NCI-H2196 (cell line): Measurements from ENCODE around the gene NT5DC1.

Experiments
- DNase-seq: peaks from one replicate; lab custom pipeline; 2025; ENCODE audit not compliant: unreplicated experiment; lab: John Stamatoyannopoulos, UW

Gene NT5DC1

DNA sequence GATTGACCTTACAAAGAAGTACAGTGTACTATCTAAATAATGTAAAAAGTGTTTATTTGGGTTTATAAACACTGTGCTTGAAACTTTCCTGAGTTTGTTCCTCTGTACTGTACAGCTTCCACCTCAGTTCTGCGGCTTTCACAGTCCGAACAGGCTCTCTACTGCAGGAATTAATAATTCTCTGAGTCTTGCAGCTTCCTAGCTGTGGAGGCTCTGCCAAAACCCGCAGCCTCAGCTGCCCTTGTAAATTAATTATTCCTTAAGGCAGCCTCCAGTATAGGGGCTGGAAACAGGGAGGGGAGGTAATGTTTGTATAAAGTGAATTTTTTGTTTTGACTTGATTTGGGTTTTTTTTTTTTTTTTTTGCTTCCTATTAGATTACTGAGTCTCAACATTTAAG, 134.0 kb downstream of the NT5DC1 start:
- DNase-seq: no peak

DNA sequence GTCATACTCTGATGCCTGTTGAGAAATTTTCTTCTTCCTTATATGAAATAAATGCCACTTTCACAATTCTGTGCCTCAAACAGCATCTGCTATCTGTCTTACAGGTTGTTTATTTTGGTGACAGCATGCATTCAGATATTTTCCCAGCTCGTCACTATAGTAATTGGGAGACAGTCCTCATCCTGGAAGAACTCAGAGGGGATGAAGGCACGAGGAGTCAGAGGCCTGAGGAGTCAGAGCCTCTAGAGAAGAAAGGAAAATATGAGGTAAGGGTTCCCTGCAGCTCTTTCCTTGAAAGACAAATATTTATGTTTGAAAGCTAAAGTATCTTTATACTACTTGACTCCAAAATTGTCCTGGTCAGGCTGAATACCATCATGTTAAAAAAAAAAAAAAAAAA, 137.4 kb downstream of the NT5DC1 start:
- no peak for DNase-seq

- no peak for DNase-seq
Observed at GRCh38 chr6:116239256-116239655, 138.6 kb downstream of the NT5DC1 start.

DNA sequence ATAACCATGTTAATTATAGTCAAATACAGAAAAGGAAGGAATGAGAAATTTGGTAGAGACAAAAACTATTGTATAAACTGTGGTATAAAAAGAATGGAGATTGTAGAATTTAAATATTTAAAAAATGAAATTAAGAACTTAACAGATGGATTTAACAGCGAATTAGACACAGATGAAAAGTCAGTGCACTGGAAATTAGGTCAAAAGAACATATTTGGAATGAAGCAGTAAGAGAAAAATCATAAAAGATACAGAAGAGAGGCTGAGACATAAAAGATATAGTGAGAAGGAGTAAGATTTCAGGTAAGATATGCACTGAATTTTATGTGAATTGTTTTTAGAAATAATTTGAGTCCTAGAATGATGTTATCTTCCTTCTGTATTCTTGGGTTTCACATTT, 139.2 kb downstream of the NT5DC1 start:
- no peak for DNase-seq

DNA sequence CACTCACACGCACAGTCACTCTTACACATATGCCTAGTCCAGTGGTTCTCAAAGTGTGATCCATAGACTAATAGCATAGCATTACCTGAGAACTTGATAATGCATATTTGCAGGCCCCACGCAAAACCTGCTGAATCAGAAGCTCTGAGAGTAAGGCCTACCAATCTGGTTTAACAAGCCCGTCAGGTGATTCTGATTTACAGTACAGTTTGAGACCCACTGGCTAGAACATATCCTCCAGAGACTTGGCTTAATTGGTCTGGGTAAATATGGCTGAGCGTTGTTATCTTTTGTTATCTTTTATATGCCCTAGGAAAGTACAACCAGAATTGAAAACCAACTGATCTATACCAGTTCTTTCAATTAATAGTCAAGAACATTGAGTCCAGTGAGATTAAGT, 143.6 kb downstream of the NT5DC1 start:
- no peak for DNase-seq

DNA sequence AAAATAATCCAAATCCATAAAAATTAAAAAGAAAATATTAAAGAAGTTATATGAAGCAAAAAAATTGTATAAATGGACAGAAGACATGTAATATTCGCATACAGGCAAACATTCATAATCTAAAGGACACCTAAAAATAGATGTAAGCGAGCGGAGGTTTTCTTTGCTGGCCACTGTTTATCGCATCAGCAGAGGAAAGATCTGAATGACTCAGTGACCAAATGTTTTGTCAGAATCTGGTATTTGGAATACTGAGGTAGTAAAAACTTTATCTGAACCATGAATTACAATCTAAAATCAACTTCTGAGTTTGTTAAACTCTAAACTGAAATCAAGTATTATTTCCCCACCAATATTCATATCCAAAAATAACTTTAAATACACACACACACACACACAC, 145.4 kb downstream of the NT5DC1 start:
- DNase-seq: no peak

DNA sequence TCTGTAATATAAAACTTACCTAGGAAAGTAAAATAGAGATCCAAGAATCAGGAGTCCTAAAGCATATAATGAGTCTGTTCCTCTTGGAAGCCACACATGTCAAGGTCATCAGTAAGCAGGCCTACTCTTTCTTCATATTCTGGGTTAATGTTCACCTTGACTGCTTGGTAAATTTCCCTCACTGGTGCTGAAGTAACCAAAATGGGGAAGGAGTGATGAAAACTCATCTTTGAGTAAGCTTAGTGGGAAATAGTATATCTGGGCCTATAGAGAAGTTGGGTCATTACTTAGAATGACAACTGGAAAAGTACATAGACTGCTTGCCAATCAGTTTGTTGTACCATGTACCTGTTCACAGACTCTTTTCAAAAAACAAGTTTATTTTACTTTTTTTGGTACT, 146.6 kb downstream of the NT5DC1 start:
- DNase-seq: no peak

- no peak for DNase-seq
Observed at GRCh38 chr6:116248577-116248976, 147.9 kb downstream of the NT5DC1 start.

DNA sequence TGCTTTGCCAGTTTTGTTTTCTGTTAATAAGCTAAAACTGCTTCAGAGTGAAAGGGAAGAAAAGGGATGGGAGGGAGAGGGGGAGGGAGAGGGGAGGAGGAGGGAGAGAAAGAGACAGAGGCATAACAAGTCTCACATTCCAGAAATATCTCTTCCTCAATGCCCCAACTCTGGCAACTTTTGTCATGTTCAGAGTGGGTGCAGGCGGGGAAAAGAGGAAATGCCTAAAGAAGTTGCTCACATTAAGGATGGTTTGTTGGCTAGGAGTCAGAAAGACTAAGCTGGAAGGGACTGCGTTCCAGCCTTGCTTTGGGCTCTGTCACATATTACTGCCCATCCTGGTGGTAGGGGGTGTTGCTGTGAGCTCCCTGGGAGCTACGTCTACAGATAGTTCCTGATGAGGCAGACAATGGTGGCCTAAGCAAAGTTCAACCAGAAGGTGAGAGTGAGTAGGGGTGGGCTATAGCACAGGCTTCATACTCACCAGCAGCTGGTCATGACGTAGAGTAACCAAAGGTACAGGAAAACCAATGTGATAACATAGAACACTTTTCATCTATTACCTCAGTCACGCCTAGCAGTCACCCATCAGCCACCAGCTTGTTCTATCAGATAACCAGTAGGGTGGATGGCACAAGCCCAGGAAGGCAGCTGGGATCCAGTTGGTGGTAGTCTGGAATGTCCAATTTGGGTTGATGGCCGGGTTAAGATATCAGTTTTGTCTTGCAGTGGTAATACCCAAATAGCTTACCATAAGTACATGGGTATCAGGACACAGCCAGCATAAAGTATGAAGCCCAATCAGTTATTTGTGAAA, 151.1 kb downstream of the NT5DC1 start:
- DNase-seq: no peak

DNA sequence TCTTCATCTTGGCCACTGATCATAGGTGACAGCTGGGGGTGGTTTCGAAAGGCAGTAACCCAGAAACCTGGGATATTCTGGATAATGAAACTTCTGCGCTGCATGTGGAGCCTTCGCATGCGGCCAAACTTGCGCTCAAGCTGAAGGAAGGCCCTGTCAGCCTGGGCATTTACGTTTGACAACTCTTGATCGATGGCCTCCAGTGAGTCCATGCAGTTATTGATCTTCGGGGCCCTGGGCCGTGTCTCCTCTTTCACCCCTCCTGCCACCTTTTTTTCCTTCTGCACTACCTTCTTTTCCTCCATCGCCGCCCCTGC, 152.5 kb downstream of the NT5DC1 start:
- DNase-seq: no peak

DNA sequence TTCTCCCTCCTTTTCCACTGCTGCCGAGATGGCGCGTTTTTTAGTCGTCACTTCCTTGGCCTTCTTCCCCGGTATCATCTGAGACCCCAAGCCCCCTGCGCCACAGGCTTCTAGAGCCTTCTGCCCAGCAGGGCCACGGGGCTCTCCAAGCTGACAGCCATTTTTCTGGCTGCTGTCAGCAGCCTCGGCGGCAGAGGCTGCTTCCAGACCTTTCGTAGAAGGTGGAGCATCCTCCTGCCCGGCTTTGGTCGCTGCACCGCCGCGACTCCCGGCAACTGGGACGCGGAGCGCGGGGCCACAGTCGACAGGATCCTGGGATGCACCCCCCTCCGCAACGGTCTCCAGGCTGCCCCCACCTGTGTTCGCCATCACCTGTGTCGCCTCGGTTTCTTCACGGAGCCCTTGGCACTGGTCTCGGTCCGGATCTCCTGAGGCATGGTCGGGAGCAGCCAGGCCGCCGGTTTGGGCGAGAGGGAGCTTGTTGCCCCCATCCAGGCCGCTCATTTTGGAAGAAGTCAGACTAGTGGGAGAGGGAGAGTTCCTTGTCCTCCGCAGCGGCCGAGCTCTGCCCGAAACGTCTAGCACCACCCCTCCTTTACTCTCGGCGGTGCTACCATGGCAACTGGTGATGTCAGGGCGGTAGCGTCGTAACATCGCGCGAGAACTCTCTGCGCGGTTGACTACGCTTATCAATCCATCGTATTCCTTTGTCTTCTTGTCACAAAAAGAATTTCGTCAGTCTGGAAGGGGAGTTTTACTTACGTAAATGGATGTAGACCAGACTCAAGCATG, 153.0 kb downstream of the NT5DC1 start, which contains the start of gene TSPYL4:
Gene TSPYL4 (minus strand): TSS at position 571 of the 792 bp plus-strand sequence. CDS start 67 bp downstream, at position 504.
- DNase-seq: peak; percentile 96

GRCh38 chr6:116254297-116255056, 153.8 kb downstream of the NT5DC1 start:
- no peak for DNase-seq

GRCh38 chr6:116255246-116255800, 154.7 kb downstream of the NT5DC1 start:
- DNase-seq: no peak

DNA sequence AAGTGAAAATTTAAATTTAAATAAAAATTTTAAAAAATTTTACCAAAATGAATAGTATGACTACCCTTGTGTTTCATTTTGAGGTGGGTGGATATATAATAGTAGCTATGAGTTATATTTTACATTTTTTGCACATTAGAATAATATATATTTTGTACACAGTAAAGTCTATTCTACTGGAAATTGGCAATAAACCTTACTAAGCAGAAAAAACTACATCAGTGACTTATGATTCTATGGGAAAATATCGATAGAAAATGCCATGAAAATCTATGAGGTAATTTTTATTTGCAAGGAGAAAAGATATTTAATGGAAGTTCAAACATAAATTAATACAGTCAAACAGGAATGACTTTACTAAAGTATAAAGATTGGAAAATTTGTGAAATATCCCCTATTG, 156.0 kb downstream of the NT5DC1 start:
- no peak for DNase-seq

GRCh38 chr6:116258520-116258919, 157.9 kb downstream of the NT5DC1 start:
- DNase-seq: no peak

DNA sequence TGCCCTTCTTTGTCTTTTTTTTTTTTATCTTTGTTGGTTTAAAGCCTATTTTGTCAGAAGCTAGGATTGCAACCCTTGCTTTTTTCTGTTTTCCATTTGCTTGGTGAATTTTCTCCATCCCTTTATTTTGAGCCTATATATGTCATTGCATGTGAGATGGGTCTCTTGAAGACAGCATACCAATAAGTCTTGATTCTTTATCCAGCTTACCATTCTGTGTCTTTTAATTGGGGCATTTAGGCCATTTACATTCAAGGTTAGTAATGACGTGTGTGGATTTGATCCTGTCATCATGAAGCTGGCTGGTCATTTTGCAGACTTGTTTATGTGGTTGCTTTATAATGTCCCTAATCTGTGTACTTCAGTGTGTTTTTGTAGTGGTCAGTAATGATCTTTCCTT, 162.7 kb downstream of the NT5DC1 start:
- DNase-seq: no peak

DNA sequence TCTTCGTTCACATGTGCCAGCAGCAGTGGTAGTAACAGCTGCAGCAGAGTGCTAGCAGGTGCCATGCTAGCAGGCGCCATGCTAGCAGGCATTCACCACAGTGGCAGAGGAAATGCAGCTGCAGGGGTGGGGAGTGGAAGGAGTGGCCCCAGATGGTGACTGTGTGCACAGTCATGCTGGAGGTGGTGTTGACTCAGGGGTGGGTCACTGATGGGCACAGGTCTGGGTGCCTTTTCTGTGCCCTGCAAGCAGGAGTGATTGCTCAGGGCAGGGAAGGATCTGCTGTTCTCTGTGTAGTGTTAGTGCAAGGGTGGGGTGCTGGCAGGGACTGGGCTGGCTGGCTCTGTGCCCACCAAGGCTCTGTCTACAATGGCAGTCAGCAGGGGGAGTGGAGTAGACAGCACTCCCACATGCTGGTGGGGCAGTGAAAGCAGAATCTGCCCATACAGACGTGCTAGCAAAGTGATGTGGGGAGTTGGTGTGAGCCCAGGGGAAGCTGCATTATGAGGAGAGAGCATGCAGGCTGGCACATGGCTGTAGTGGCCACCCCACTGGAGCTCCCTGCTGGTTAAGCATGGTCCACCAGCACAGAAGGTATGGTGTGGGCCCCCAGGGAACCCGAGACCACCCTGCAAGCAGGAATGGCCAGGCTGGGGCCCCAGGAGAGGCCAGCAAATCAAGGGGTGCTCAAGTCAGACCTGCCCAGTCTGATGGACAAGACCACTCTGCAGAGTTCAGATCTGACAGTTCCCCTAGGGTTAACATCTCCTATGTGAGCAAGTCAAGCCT, 164.6 kb downstream of the NT5DC1 start:
- no peak for DNase-seq

GRCh38 chr6:116266803-116267202, 166.2 kb downstream of the NT5DC1 start:
- no peak for DNase-seq

DNA sequence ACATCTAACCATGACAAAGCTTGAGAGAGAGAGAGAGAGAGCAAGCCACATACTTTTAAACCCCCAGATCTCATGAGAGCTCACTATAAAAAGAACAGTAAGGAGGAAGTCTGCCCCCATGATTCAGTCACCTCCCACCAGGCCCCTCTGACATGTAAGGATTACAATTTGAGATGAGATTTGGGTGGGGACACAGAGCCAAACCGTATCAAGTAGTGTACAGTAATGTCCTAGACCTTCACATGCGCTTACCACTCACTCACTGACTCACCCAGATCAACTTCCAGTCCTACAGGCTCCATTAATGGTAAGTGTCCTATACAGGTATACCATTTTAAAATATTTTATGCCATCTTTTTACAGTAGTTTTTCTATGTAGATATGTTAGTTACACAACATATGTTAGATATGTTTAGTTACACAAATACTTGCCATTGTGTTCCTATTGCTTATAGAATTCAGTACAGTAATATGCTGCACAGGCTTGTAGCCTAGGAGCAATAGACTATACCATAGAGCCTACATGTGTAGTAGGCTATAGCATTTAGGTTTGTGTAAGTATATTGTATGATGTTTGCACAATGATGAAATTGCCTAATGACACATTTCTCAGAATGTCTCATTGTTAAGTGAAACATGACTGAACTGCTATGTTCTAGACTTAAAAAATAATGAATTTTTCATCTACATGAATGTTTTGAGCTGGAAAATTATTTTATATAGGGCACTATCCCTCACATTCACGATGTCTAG, 167.4 kb downstream of the NT5DC1 start:
- DNase-seq: no peak
